Activated CD4-positive, alpha-beta T cell treated with anti-CD3 and anti-CD28 coated beads for 36 hours (primary cell): ENCODE measurements around the gene DLG4. TPM values are rescaled to one million over a fixed set of nuclear protein-coding genes. Genes with fewer than 3 reads are reported as not detected.

Experiments used
- ATAC-seq: fragments of 200-7000 bp; cut with Tn5 transposase; one replicate; pipeline ENCODE4 v1.10.0; 2021; ENCODE audit warnings: mild to moderate bottlenecking, moderate library complexity
- CTCF ChIA-PET: fragments of 350-600 bp; sonication (Branson Sonifier 250); formaldehyde crosslinking; loops from one replicate; lab custom pipeline; 2021; ENCODE audit warnings: antibody characterized with exemption; lab: Charles Lee
- POLR2A ChIA-PET: fragments of 350-600 bp; sonication (Branson Sonifier 250); formaldehyde crosslinking; loops from one replicate; lab custom pipeline; 2021; ENCODE audit warnings: antibody characterized with exemption, inconsistent platforms; lab: Charles Lee
- DNase-seq: peaks from one replicate; pipeline ENCODE4 v3.0.0-alpha.2; 2020
- H3K27ac Mint-ChIP-seq: one replicate; pipeline ENCODE4 v1.8.0; 2021; ENCODE audit warnings: mixed read lengths
- H3K27me3 Mint-ChIP-seq: one replicate; pipeline ENCODE4 v1.8.0; 2021; ENCODE audit warnings: mixed read lengths
- H3K36me3 Mint-ChIP-seq: one replicate; pipeline ENCODE4 v1.8.0; 2021; ENCODE audit warnings: low read depth, mixed read lengths
- H3K4me1 Mint-ChIP-seq: one replicate; pipeline ENCODE4 v1.8.0; 2021; ENCODE audit warnings: mixed read lengths
- H3K4me3 Mint-ChIP-seq: one replicate; pipeline ENCODE4 v1.8.0; 2021; ENCODE audit warnings: mild to moderate bottlenecking, moderate library complexity, mixed read lengths
- H3K9me3 Mint-ChIP-seq: one replicate; pipeline ENCODE4 v1.8.0; 2021; ENCODE audit warnings: low read depth, mixed read lengths
- intact Hi-C, 2 experiments: fragments of 100-400 bp; cut with DNase I in 1 of 2; cut with micrococcal nuclease in 1 of 2; formaldehyde crosslinking; loops; one replicate each; pipeline versions ENCODE4 v1.14.2 to v1.15.1; 2022 to 2024; cut with DNase I, micrococcal nuclease
- microRNA-seq: library from miRNA; unstranded; fragments of <30 nt; microRNA quantifications from one replicate; pipeline ENCODE4 v1.2.0, GENCODE V29; 2021; ENCODE audit warnings: borderline replicate concordance
- total RNA-seq, 2 experiments: library from RNA; stranded (reverse); gene quantifications; one replicate each; pipeline ENCODE4 v1.2.3, GENCODE V29; 2021

Gene DLG4
- total RNA-seq, 2 experiments from 2014 or later, result 11.7 to 15.4 TPM

DNA sequence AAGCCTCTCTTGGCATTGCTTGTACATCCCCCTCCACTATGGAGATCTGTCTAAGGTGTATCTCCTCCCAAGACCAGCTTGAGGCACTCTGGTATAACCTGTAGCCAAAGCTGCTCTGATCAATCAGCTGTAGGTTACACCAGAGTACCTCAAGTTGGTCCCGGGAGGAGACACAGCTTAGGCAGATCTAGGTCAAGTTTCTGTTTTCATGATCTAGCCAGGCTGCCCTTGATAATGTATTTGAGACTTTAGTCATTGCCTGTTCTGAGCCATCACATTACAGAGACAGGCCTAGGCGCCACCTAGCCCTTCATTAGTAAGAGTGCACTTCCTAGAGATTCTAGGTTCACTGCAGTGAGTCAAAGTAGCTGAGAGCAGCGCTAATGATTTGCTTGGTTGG is 71.9 kb downstream of the DLG4 start:
- Mint-ChIP-seq H3K36me3 (no peaks in the 10 kb centered on the region), H3K27me3 (peaks cover 3% of the 10 kb centered on the region), H3K27ac (no peak overlapping the region), H3K4me1 (no peaks in the 10 kb centered on the region), H3K4me3 (no peak overlapping the region), H3K9me3 (no peaks in the 10 kb centered on the region)
- ATAC-seq (peak; percentile 87), DNase-seq (peak; percentile 22)
- CTCF ChIA-PET, result interaction anchor here (0.5 to 1.2 kb wide), 5 partner anchors 13 to 250 kb away, joined by 3 read pairs; no protein-coding TSS in a partner anchor
- POLR2A ChIA-PET, result no interaction called here
- intact Hi-C loops, result no loop called here

DNA sequence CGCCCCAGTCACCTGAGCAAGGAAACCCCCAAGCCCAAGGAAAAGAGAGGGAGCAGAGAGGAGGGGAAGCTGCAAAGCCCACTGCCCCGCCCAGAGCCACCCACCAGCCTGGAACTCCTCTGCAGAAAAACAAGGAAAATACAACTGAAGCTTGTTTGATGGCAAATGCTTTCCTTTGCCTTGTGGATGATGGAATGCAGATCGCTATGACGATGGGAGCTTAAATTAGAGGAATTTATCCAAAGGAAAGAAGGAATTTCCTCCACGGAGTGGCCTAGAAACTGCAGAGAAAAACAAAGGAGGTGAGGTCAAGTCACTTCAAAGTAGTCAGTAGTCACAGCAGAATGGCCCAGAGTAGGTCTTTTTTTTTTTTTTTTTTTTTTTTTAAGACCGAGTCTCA is 73.5 kb downstream of the DLG4 start:
- Mint-ChIP-seq H3K4me1 (no peaks in the 10 kb centered on the region), H3K27me3 (no peaks in the 10 kb centered on the region), H3K4me3 (no peak overlapping the region), H3K27ac (no peak overlapping the region), H3K36me3 (no peaks in the 10 kb centered on the region), H3K9me3 (no peaks in the 10 kb centered on the region)
- ChIA-PET CTCF (interaction anchor here (1.4 kb wide), 1 partner anchor 100 kb away, joined by 3 read pairs; no protein-coding TSS in a partner anchor), POLR2A (no interaction called here)
- no peak for DNase-seq
- ATAC-seq, result no peak
- intact Hi-C loops, result no loop called here

DNA sequence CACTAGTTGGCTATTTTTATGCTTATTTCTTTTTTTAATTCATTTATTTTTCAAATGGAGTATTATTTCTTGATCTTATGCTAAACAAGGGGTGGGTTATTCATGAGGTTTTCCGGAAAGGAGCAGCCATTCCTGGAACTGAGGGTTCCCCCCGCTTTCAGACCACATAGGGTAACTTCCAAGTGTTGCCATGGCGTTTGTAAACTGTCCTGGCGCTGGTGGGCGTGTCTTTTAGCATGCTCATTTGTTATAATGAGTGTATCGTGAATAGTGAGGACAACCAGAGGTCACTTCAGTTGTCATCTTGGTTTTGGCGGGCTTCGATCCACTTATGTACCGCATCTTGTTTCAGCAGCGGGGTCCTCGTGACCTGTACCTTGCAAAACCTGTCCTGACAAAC is 75.4 kb downstream of the DLG4 start:
- H3K4me3 Mint-ChIP-seq, result no peak overlapping the region
- POLR2A ChIA-PET, result no interaction called here
- intact Hi-C loops, result no loop called here

DNA sequence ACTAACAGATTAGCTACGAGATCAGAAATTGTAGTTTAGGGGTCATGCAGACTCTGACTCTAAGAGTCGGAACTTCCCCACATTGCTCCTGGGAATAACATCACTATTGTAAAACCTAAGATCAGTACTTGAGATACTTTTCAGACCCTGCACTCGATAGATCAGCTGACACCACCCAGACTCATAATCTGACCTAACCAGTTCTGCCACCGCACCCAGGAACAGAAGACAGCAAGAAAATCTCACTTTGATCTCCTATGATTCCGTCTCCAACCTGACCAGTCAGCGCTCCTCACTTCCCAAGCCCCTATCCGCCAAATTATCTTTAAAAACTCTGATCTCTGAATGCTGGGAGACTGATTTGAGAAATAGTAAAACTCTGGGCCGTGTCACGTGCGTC is 77.8 kb downstream of the DLG4 start:
- ATAC-seq, result no peak
- H3K4me3 Mint-ChIP-seq, result no peak overlapping the region
- no peaks in the 10 kb centered on the region for H3K27me3 Mint-ChIP-seq
- CTCF ChIA-PET, result interaction anchor here (0.6 to 7.3 kb wide), 3 partner anchors 66 to 96 kb away, joined by 3 to 110 read pairs (median 20); no protein-coding TSS in a partner anchor
- no peaks in the 10 kb centered on the region for H3K36me3 Mint-ChIP-seq
- no peaks in the 10 kb centered on the region for H3K4me1 Mint-ChIP-seq
- POLR2A ChIA-PET, result no interaction called here
- intact Hi-C loops, result no loop called here
- H3K9me3 Mint-ChIP-seq, result no peaks in the 10 kb centered on the region
- DNase-seq, result no peak
- H3K27ac Mint-ChIP-seq, result no peak overlapping the region

More for the DNA sequence above, 75.4 kb downstream of the DLG4 start:
- H3K27me3 Mint-ChIP-seq, result no peaks in the 10 kb centered on the region
- no peaks in the 10 kb centered on the region for H3K36me3 Mint-ChIP-seq
- H3K4me1 Mint-ChIP-seq, result no peaks in the 10 kb centered on the region
- no peak overlapping the region for H3K27ac Mint-ChIP-seq
- no peak for ATAC-seq
- DNase-seq, result no peak
- CTCF ChIA-PET, result interaction anchor here (0.8 kb wide), 1 partner anchor 8 kb away, joined by 3 read pairs; no protein-coding TSS in a partner anchor
- H3K9me3 Mint-ChIP-seq, result no peaks in the 10 kb centered on the region

DNA sequence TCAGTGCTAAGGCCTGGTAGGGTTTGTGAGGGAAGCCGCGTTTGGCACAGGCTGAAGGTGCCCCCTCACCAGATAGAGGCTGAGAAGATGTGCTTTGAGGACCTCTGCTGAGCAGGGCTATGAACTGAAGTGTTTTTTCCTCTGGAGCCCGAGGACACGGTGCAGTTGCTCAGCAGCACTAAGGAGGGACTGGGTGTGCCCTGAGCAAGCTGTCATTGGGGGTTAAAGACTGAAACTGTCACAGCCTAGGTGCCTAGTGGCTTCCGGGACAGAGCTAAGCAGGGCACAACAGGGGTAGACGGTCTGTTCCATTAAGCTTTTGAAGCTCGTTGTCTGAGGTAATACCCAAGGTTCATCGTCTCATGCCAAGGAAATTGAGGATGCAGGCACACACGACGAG is 80.2 kb downstream of the DLG4 start:
- ATAC-seq (no peak), DNase-seq (no peak)
- H3K4me1 Mint-ChIP-seq, result peaks cover 3% of the 10 kb centered on the region
- CTCF ChIA-PET, result interaction anchor here (0.8 to 7.3 kb wide), 4 partner anchors 63 to 229 kb away, joined by 3 to 110 read pairs (median 12); no protein-coding TSS in a partner anchor
- intact Hi-C loops, result loop anchor here (5.0 to 10.0 kb wide), 2 partner anchors 38 to 155 kb away; partner anchors contain the start of genes ASGR1 (in 1 of the 2) and YBX2 (in 1 of the 2)
- H3K27me3 Mint-ChIP-seq, result no peaks in the 10 kb centered on the region
- POLR2A ChIA-PET, result no interaction called here
- H3K27ac Mint-ChIP-seq, result no peak overlapping the region
- no peaks in the 10 kb centered on the region for H3K36me3 Mint-ChIP-seq
- no peaks in the 10 kb centered on the region for H3K9me3 Mint-ChIP-seq
- no peak overlapping the region for H3K4me3 Mint-ChIP-seq

DNA sequence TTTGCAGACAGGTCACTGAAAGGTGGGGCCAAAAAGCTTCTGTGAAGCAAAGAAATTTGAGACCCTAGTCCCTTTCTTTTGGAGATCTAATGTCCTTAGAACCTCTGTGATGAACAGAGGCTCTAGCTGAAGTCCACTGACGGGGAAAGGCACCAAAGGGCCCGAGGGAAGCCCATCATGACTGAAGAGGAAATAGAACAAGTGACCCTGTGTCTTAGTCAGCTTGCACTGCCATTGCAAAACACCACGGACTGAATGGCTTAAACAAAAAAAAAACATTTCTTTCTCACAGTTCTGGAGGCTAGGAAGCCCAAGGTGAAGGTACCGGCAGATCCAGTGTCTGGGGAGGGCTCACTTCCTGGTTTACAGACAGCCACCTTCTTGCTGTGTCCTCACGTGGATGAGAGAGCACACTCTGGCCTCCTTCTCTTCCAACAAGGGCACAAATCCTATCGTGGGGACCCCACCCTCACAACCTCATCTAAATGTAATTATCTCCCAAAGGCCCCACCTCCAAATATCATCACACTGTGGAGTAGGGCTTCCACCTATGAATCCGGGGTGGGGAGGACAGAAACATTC is 80.7 kb downstream of the DLG4 start:
- ChIA-PET CTCF (interaction anchor here (0.5 to 7.8 kb wide), 6 partner anchors 13 to 94 kb away, joined by 3 to 136 read pairs (median 12); partner anchors contain the start of genes CLEC10A and SLC16A11), POLR2A (no interaction called here)
- Mint-ChIP-seq H3K27ac (no peak overlapping the region), H3K4me1 (peaks cover 3% of the 10 kb centered on the region), H3K9me3 (no peaks in the 10 kb centered on the region), H3K4me3 (no peak overlapping the region), H3K36me3 (no peaks in the 10 kb centered on the region), H3K27me3 (no peaks in the 10 kb centered on the region)
- ATAC-seq, result no peak
- intact Hi-C loops, result loop anchor here (5.0 to 10.0 kb wide), 2 partner anchors 38 to 156 kb away; partner anchors contain the start of genes ASGR1 (in 1 of the 2) and YBX2 (in 1 of the 2)
- no peak for DNase-seq

DNA sequence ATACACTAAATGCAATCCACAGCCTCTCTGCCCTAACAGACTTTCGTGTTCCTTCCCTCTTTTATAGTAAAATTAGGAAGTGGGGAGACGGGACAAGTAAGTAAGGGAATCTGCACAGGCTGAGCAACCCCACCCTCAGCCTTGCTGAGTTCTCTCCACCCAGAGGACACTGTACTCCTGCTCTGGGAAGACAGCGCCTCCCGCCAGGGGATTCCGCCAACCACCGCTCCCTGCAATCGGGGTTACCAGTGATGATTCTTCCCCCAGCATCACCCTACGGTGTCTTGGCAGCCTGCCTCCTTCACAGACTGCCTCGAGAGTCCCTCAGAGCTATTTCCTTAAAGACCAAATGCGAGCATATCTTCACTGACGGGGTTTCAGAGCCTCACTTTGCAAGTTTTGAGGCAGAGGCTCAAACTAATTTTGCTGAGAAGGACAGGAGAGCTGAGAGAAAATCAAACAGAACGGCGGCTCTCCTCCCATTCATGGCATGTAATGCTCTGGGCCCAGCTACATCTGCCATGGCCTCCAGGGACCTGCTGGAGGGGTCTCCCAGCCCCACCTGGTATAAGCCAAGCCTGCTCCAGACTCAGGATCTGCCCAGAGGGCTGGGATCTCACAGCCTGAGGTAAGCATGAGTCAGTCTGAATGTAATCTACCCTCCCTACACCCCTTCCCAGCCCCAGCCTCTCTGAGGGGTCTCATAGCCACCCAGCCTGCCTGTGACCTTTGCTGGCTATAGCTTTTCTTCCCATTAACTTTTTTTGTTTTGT is 82.3 kb downstream of the DLG4 start:
- H3K4me3 Mint-ChIP-seq, result no peak overlapping the region
- POLR2A ChIA-PET, result no interaction called here

More for the DNA sequence above, 82.3 kb downstream of the DLG4 start:
- H3K27ac Mint-ChIP-seq, result no peak overlapping the region
- H3K36me3 Mint-ChIP-seq, result no peaks in the 10 kb centered on the region
- DNase-seq, result no peak
- CTCF ChIA-PET, result interaction anchor here (0.7 to 7.8 kb wide), 21 partner anchors 12 to 226 kb away, joined by 3 to 136 read pairs (median 4); partner anchors contain the start of genes SLC16A11 and SLC16A13
- no peaks in the 10 kb centered on the region for H3K27me3 Mint-ChIP-seq
- intact Hi-C loops, result loop anchor here (2.0 to 10.0 kb wide), 3 partner anchors 40 to 227 kb away; partner anchors contain the start of genes ASGR1 (in 1 of the 2) and YBX2 (in 1 of the 2)
- ATAC-seq, result no peak
- H3K9me3 Mint-ChIP-seq, result no peaks in the 10 kb centered on the region
- H3K4me1 Mint-ChIP-seq, result peaks cover 15% of the 10 kb centered on the region

Small RNA genes within 50 kb of the gene (microRNA-seq; reads per million reads assigned to microRNA genes)
- 3,827 reads per million, percentile 94 among the genes with 10 or more reads in this experiment for gene MIR324

Other genes starting within 250 kb of the DLG4 start
- gene ALOX12, start 223.8 kb downstream of the DLG4 start, total RNA-seq, result not detected
- 100 to 1,000 TPM; 112 to 145 TPM for gene RNASEK, start 207.2 kb downstream of the DLG4 start, total RNA-seq
- gene BCL6B, start 196.8 kb downstream of the DLG4 start, total RNA-seq, result under 1 TPM; 0.27 to 0.46 TPM
- 1 to 10 TPM; 8.3 to 9.6 TPM for gene SLC16A13, start 183.8 kb downstream of the DLG4 start, total RNA-seq
- 1 to 10 TPM; 1.2 to 1.5 TPM for gene SLC16A11, start 175.7 kb downstream of the DLG4 start, total RNA-seq
- not detected for gene CLEC10A, start 139.6 kb downstream of the DLG4 start, total RNA-seq
- gene ASGR2, start 105.0 kb downstream of the DLG4 start, total RNA-seq, result not detected
- 1 to 10 TPM; 1.1 to 2.2 TPM for gene ASGR1, start 40.5 kb downstream of the DLG4 start, total RNA-seq
- gene ACADVL, start 102 bp upstream of the DLG4 start, total RNA-seq, result 100 to 1,000 TPM; 263 to 345 TPM
- gene DVL2, start 14.7 kb upstream of the DLG4 start, total RNA-seq, result 10 to 100 TPM; 49.1 to 53.3 TPM
- gene PHF23, start 19.6 kb upstream of the DLG4 start, total RNA-seq, result 10 to 100 TPM; 23.6 to 35.2 TPM
- 100 to 1,000 TPM; 123 to 162 TPM for gene GABARAP, start 22.6 kb upstream of the DLG4 start, total RNA-seq
- 100 to 1,000 TPM; 158 to 203 TPM for gene CTDNEP1, start 31.9 kb upstream of the DLG4 start, total RNA-seq
- 10 to 100 TPM; 58.1 to 62.3 TPM for gene ELP5, start 32.4 kb upstream of the DLG4 start, total RNA-seq
- gene CLDN7, start 42.6 kb upstream of the DLG4 start, total RNA-seq, result under 1 TPM; 0.53 to 0.72 TPM
- under 1 TPM; 0.16 to 0.25 TPM for gene SLC2A4, start 61.9 kb upstream of the DLG4 start, total RNA-seq
- under 1 TPM; 0.34 to 0.67 TPM for gene YBX2, start 74.8 kb upstream of the DLG4 start, total RNA-seq
- gene EIF5A, start 87.8 kb upstream of the DLG4 start, total RNA-seq, result 100 to 1,000 TPM; 780 to 934 TPM
- gene GPS2, start 95.5 kb upstream of the DLG4 start, total RNA-seq, result 10 to 100 TPM; 31.3 to 56.1 TPM
- 10 to 100 TPM; 22.5 to 29.1 TPM for gene NEURL4, start 109.5 kb upstream of the DLG4 start, total RNA-seq
- gene ACAP1, start 116.7 kb upstream of the DLG4 start, total RNA-seq, result 100 to 1,000 TPM; 343 to 375 TPM
- gene KCTD11, start 132.3 kb upstream of the DLG4 start, total RNA-seq, result 1 to 10 TPM; 5.0 to 6.1 TPM
- gene TMEM95, start 135.3 kb upstream of the DLG4 start, total RNA-seq, result under 1 TPM in 1 of 2 experiments, not detected in 1; 0.16 TPM
- gene TNK1, start 161.3 kb upstream of the DLG4 start, total RNA-seq, result 1 to 10 TPM; 4.8 to 6.9 TPM
- gene PLSCR3, start 174.7 kb upstream of the DLG4 start, total RNA-seq, result 10 to 100 TPM; 69.3 to 78.9 TPM
- 10 to 100 TPM; 55.8 to 58.1 TPM for gene TMEM256, start 184.3 kb upstream of the DLG4 start, total RNA-seq
- 1 to 10 TPM; 7.0 to 7.1 TPM for gene NLGN2, start 188.0 kb upstream of the DLG4 start, total RNA-seq
- gene SPEM1, start 200.5 kb upstream of the DLG4 start, total RNA-seq, result not detected
- not detected for gene SPEM2, start 205.8 kb upstream of the DLG4 start, total RNA-seq
- not detected for gene SPEM3, start 209.0 kb upstream of the DLG4 start, total RNA-seq
- gene TMEM102, start 215.6 kb upstream of the DLG4 start, total RNA-seq, result 10 to 100 TPM in 1 of 2 experiments, 1 to 10 TPM in 1; 8.7 to 10.7 TPM
- gene FGF11, start 219.7 kb upstream of the DLG4 start, total RNA-seq, result 10 to 100 TPM in 1 of 2 experiments, 1 to 10 TPM in 1; 6.9 to 10.6 TPM
- gene CHRNB1, start 225.2 kb upstream of the DLG4 start, total RNA-seq, result 1 to 10 TPM; 7.8 to 8.7 TPM